A549 treated with AZD9567 at 1 μM for 4 hours (cell line): ENCODE results near the gene CNN1. TPM values are rescaled to one million over a fixed set of nuclear protein-coding genes. Genes with fewer than 3 reads are reported as not detected.

ENCODE experiments used
- total RNA-seq: library from RNA; stranded (reverse); fragments of 200-300 nt; extraction: Qiagen RNA extraction; gene quantifications from 5 replicates; pipeline ENCODE4 v1.2.3, GENCODE V29; 2022; ENCODE audit not compliant: insufficient read depth

The CNN1 gene
- 0.24 to 0.37 TPM (median 0.31 TPM) in 4 of 5 replicates, not detected in the other for total RNA-seq

GRCh38 chr19:11538232-11539036 is at the start of gene CNN1:
Gene CNN1, plus strand, starts transcription at chr19:11538851. Its CDS starts 77 bp downstream, at chr19:11538928.

GRCh38 chr19:11505504-11506100 is 33.0 kb upstream of the CNN1 start, which contains the start of gene ZNF653:
Gene ZNF653, minus strand, starts transcription at chr19:11505839. Its CDS starts 53 bp downstream, at chr19:11505786.

GRCh38 chr19:11528551-11529341 is 9.9 kb upstream of the CNN1 start, which contains the start of gene ECSIT:
Gene ECSIT, minus strand, starts transcription at chr19:11529134. Its CDS starts 9,964 bp downstream, at chr19:11519170.

GRCh38 chr19:11558881-11559828 is 20.5 kb downstream of the CNN1 start, which contains the start of gene ELOF1:
Gene ELOF1, minus strand, starts transcription at chr19:11559230. Its CDS starts 4,883 bp downstream, at chr19:11554347.

GRCh38 chr19:11577451-11578257 is 39.0 kb downstream of the CNN1 start, which contains the start of gene ACP5:
Gene ACP5, minus strand, starts transcription at chr19:11577645. Its CDS starts 328 bp downstream, at chr19:11577317.

GRCh38 chr19:11597202-11598102 is 58.8 kb downstream of the CNN1 start, which contains the start of gene ZNF627:
Gene ZNF627, plus strand, starts transcription at chr19:11597483. Its CDS starts 145 bp downstream, at chr19:11597628.

Other genes starting within 250 kb of the CNN1 start
- not detected in 5 replicates for gene TSPAN16, start 242.7 kb upstream of the CNN1 start, total RNA-seq
- 3.0 to 5.3 TPM (median 3.1 TPM) in 5 replicates for gene RAB3D, start 199.2 kb upstream of the CNN1 start, total RNA-seq
- gene TMEM205, start 192.6 kb upstream of the CNN1 start, total RNA-seq, result 105 to 129 TPM (median 110 TPM) in 5 replicates
- 4.3 to 5.2 TPM (median 4.6 TPM) in 4 of 5 replicates, not detected in the other for gene CCDC159, start 192.3 kb upstream of the CNN1 start, total RNA-seq
- gene PLPPR2, start 183.4 kb upstream of the CNN1 start, total RNA-seq, result 9.8 to 10.4 TPM (median 10.2 TPM) in 5 replicates
- 2.1 to 2.3 TPM (median 2.2 TPM) in 4 of 5 replicates, not detected in the other for gene SWSAP1, start 164.2 kb upstream of the CNN1 start, total RNA-seq
- gene EPOR, start 154.5 kb upstream of the CNN1 start, total RNA-seq, result 3.7 to 6.2 TPM (median 4.5 TPM) in 5 replicates
- 1.5 to 3.1 TPM (median 1.9 TPM) in 5 replicates for gene RGL3, start 119.5 kb upstream of the CNN1 start, total RNA-seq
- 0.67 to 1.9 TPM (median 1.1 TPM) in 4 of 5 replicates, not detected in the other for gene ODAD3, start 103.7 kb upstream of the CNN1 start, total RNA-seq
- gene PRKCSH, start 103.2 kb upstream of the CNN1 start, total RNA-seq, result 250 to 268 TPM (median 262 TPM) in 5 replicates
- gene ELAVL3, start 57.8 kb upstream of the CNN1 start, total RNA-seq, result 0.06 to 0.15 TPM (median 0.08 TPM) in 4 of 5 replicates, not detected in the other
- gene ZNF653, start 33.0 kb upstream of the CNN1 start, total RNA-seq, result 2.3 to 4.9 TPM (median 4.1 TPM) in 5 replicates
- 28.3 to 37.6 TPM (median 32.1 TPM) in 5 replicates for gene ECSIT, start 9.7 kb upstream of the CNN1 start, total RNA-seq
- 99.5 to 130 TPM (median 110 TPM) in 5 replicates for gene ELOF1, start 20.4 kb downstream of the CNN1 start, total RNA-seq
- 0.24 to 0.40 TPM (median 0.32 TPM) in 4 of 5 replicates, not detected in the other for gene ACP5, start 38.8 kb downstream of the CNN1 start, total RNA-seq
- 3.9 to 6.2 TPM (median 4.2 TPM) in 5 replicates for gene ZNF627, start 58.6 kb downstream of the CNN1 start, total RNA-seq
- gene ZNF823, start 200.1 kb downstream of the CNN1 start, total RNA-seq, result 2.2 to 9.0 TPM (median 2.7 TPM) in 5 replicates
- gene ZNF441, start 228.1 kb downstream of the CNN1 start, total RNA-seq, result 0.02 to 0.07 TPM in 2 of 5 replicates, not detected in the others